H1 (cell line): ENCODE results near the gene CLEC4F. TPM values are rescaled to one million over a fixed set of nuclear protein-coding genes. Genes with fewer than 3 reads are reported as not detected.

ENCODE experiments used
- CTCF ChIA-PET: fragments of 300-600 bp; sonication (Branson Sonifier 250); formaldehyde crosslinking; loops from one replicate; lab custom pipeline; 2021; ENCODE audit not compliant: partially characterized antibody; lab: Charles Lee
- POLR2A ChIA-PET: fragments of 300-600 bp; sonication (Branson Sonifier 250); formaldehyde crosslinking; loops from one replicate; lab custom pipeline; 2021; ENCODE audit warnings: inconsistent platforms; ENCODE audit not compliant: partially characterized antibody; lab: Charles Lee
- DNase-seq, 2 experiments: peaks; one replicate each; pipeline versions ENCODE4 v3.0.0 to v3.0.0-alpha.2; 2010 to 2022; ENCODE audit warnings: low spot score in 2 of 2, low read depth in 1 of 2, mixed read lengths in 1 of 2
- FAIRE-seq: peaks from 2 replicates; lab custom pipeline; 2011; peaks lifted over from hg19 to GRCh38; lab: Jason Lieb, UNC
- H2AFZ ChIP-seq: 2 replicates; pipeline ENCODE4 v1.8.1; 2012; ENCODE audit warnings: low read length, inconsistent platforms
- H2AK5ac ChIP-seq: 2 replicates; pipeline ENCODE4 v1.6.1; 2013; ENCODE audit warnings: low read depth, low read length
- H2BK120ac ChIP-seq: replicated peaks from 2 replicates; pipeline ENCODE3; 2013; ENCODE audit warnings: low read depth, low read length, inconsistent platforms
- H2BK12ac ChIP-seq: 2 replicates; pipeline ENCODE4 v1.6.1; 2013; ENCODE audit warnings: low read depth, low read length
- H2BK15ac ChIP-seq: 2 replicates; pipeline ENCODE4 v1.6.1; 2013; ENCODE audit warnings: low read length
- H2BK20ac ChIP-seq: 2 replicates; pipeline ENCODE4 v1.6.1; 2013; ENCODE audit warnings: low read length
- H2BK5ac ChIP-seq: 2 replicates; pipeline ENCODE4 v1.6.1; 2013; ENCODE audit warnings: low read depth, low read length
- H3K14ac ChIP-seq: 2 replicates; pipeline ENCODE4 v1.6.1; 2013; ENCODE audit warnings: inconsistent platforms; ENCODE audit not compliant: insufficient read length
- H3K18ac ChIP-seq: 2 replicates; pipeline ENCODE4 v1.6.1; 2013; ENCODE audit warnings: low read length; ENCODE audit errors: extremely low read depth
- H3K23ac ChIP-seq: 2 replicates; pipeline ENCODE4 v1.6.1; 2013; ENCODE audit warnings: inconsistent platforms; ENCODE audit not compliant: insufficient read length
- H3K23me2 ChIP-seq: 2 replicates; pipeline ENCODE4 v1.6.1; 2013; ENCODE audit warnings: low read depth, low read length
- H3K27ac ChIP-seq: 2 replicates; pipeline ENCODE4 v1.6.1; 2011; ENCODE audit warnings: low read depth, low read length, inconsistent platforms
- H3K27me3 ChIP-seq, 4 experiments: replicated peaks in 1 of 4; 1 replicate in 1 of 4; 2 replicates in 3 of 4; pipeline versions ENCODE4 v1.6.1 to v1.8.1; 2011 to 2013; ENCODE audit warnings: low read length in 3 of 4, mild to moderate bottlenecking in 3 of 4, inconsistent platforms in 2 of 4, mixed read lengths in 2 of 4, moderate library complexity in 1 of 4; ENCODE audit not compliant: control insufficient read depth in 3 of 4, insufficient read depth in 3 of 4; ENCODE audit errors: extremely low read depth in 1 of 4
- H3K36me3 ChIP-seq, 4 experiments: 2 replicates each; pipeline versions ENCODE4 v1.6.1 to v1.8.1; 2011 to 2013; ENCODE audit warnings: mild to moderate bottlenecking in 4 of 4, low read length in 3 of 4, moderate library complexity in 2 of 4, control low read depth in 1 of 4, inconsistent platforms in 1 of 4; ENCODE audit not compliant: insufficient read depth in 4 of 4, control insufficient read depth in 2 of 4
- H3K4ac ChIP-seq: replicated peaks from 2 replicates; pipeline ENCODE3; 2013; ENCODE audit warnings: low read length, low read depth, mixed read lengths, inconsistent platforms; ENCODE audit not compliant: insufficient read length
- H3K4me1 ChIP-seq, 4 experiments: replicated peaks in 1 of 4; 1 replicate in 1 of 4; 2 replicates in 3 of 4; pipeline versions ENCODE4 v1.6.1 to v1.8.1; 2011 to 2013; ENCODE audit warnings: low read length in 3 of 4, inconsistent platforms in 2 of 4, mixed read lengths in 1 of 4; ENCODE audit not compliant: insufficient read depth in 4 of 4, control insufficient read depth in 3 of 4
- H3K4me2 ChIP-seq, 2 experiments: 2 replicates each; pipeline versions ENCODE4 v1.6.1 to v1.8.1; 2011 to 2013; ENCODE audit warnings: low read depth in 2 of 2, low read length in 2 of 2, control low read depth in 1 of 2, inconsistent platforms in 1 of 2, mild to moderate bottlenecking in 1 of 2; ENCODE audit not compliant: insufficient read depth in 1 of 2
- H3K4me3 ChIP-seq, 4 experiments: fragments of 200-600, 300-600 bp in 1 of 4; sonication (generic), shearing (Covaris generic), sonication (Bioruptor Twin) in 1 of 4; 2 replicates each; pipeline versions ENCODE4 v1.5.1 to v1.8.1; 2011 to 2016; ENCODE audit warnings: low read length in 4 of 4, low read depth in 3 of 4, control low read depth in 2 of 4, inconsistent platforms in 2 of 4, mild to moderate bottlenecking in 2 of 4, mixed read lengths in 1 of 4, moderate library complexity in 1 of 4; ENCODE audit not compliant: insufficient read depth in 2 of 4; ENCODE audit errors: extremely low read depth in 1 of 4
- H3K56ac ChIP-seq: replicated peaks from 2 replicates; pipeline ENCODE3; 2013; ENCODE audit warnings: low read depth, mild to moderate bottlenecking, mixed read lengths, low read length, inconsistent platforms; ENCODE audit not compliant: insufficient read length
- H3K79me1 ChIP-seq: 2 replicates; pipeline ENCODE4 v1.6.1; 2013; ENCODE audit warnings: low read depth, low read length, control low read depth
- H3K79me2 ChIP-seq, 2 experiments: 2 replicates each; pipeline versions ENCODE4 v1.6.1 to v1.8.1; 2012 to 2013; ENCODE audit warnings: low read length in 2 of 2, mild to moderate bottlenecking in 2 of 2, inconsistent platforms in 1 of 2; ENCODE audit not compliant: insufficient read depth in 2 of 2, control insufficient read depth in 1 of 2
- H3K9ac ChIP-seq, 4 experiments: replicated peaks in 1 of 4; 1 replicate in 1 of 4; 2 replicates in 3 of 4; pipeline versions ENCODE4 v1.6.1 to v1.8.1; 2011 to 2013; ENCODE audit warnings: low read depth in 3 of 4, low read length in 3 of 4, control low read depth in 2 of 4, mild to moderate bottlenecking in 2 of 4, moderate library complexity in 2 of 4, inconsistent platforms in 1 of 4; ENCODE audit errors: extremely low read depth in 1 of 4
- H3K9me3 ChIP-seq, 2 experiments: 2 replicates each; pipeline versions ENCODE4 v1.6.1 to v1.8.1; 2012 to 2013; ENCODE audit warnings: mild to moderate bottlenecking in 2 of 2, moderate library complexity in 2 of 2, control low read depth in 1 of 2, inconsistent platforms in 1 of 2, low read depth in 1 of 2, low read length in 1 of 2, mixed read lengths in 1 of 2; ENCODE audit not compliant: insufficient read depth in 2 of 2
- H4K20me1 ChIP-seq, 2 experiments: replicated peaks in 1 of 2; 2 replicates each; pipeline versions ENCODE3 to v1.8.1; 2011 to 2013; ENCODE audit warnings: inconsistent platforms in 2 of 2, low read length in 2 of 2, mild to moderate bottlenecking in 1 of 2; ENCODE audit not compliant: insufficient read depth in 2 of 2, control insufficient read depth in 1 of 2
- H4K5ac ChIP-seq: 2 replicates; pipeline ENCODE4 v1.6.1; 2013; ENCODE audit warnings: low read length, low read depth, mixed read lengths, inconsistent platforms; ENCODE audit not compliant: insufficient read length
- H4K8ac ChIP-seq: 2 replicates; pipeline ENCODE4 v1.8.0; 2013; ENCODE audit warnings: mild to moderate bottlenecking, moderate library complexity, low read length, inconsistent platforms; ENCODE audit not compliant: insufficient read depth; ENCODE audit errors: extremely low read depth
- H4K91ac ChIP-seq: replicated peaks from 2 replicates; pipeline ENCODE3; 2013; ENCODE audit warnings: low read length, mixed read lengths, inconsistent platforms; ENCODE audit not compliant: insufficient read length
- CEBPB ChIP-seq: IDR thresholded peaks from 2 replicates; pipeline ENCODE4 v1.6.1; 2012; ENCODE audit warnings: low read depth, low read length
- CREB1 ChIP-seq: IDR thresholded peaks from 2 replicates; pipeline ENCODE4 v1.6.1; 2012; ENCODE audit warnings: inconsistent platforms
- EGR1 ChIP-seq: IDR thresholded peaks from 2 replicates; pipeline ENCODE4 v1.6.1; 2011; ENCODE audit warnings: low read depth, low read length, borderline replicate concordance
- EZH2 ChIP-seq: fragments of 200-600 bp; sonication (generic); IDR thresholded peaks from 2 replicates; pipeline ENCODE4 v1.7.1; 2012; ENCODE audit warnings: low read depth, mild to moderate bottlenecking, moderate library complexity, low read length, inconsistent platforms; ENCODE audit not compliant: severe bottlenecking
- FOSL1 ChIP-seq: IDR thresholded peaks from 2 replicates; pipeline ENCODE4 v1.6.1; 2011; ENCODE audit warnings: mild to moderate bottlenecking, low read depth, low read length, moderate library complexity; ENCODE audit not compliant: insufficient read depth
- MAFK ChIP-seq: IDR thresholded peaks from 2 replicates; pipeline ENCODE4 v1.6.1; 2012; ENCODE audit warnings: low read depth, mild to moderate bottlenecking, improper control_type of control experiment, low read length
- NANOG ChIP-seq: IDR thresholded peaks from 2 replicates; pipeline ENCODE4 v1.6.1; 2011; ENCODE audit warnings: low read length, low read depth, mild to moderate bottlenecking, inconsistent platforms; ENCODE audit not compliant: insufficient read depth, poor library complexity, severe bottlenecking
- POLR2AphosphoS5 ChIP-seq: IDR thresholded peaks from 2 replicates; pipeline ENCODE4 v1.6.1; 2011; ENCODE audit warnings: low read depth, low read length
- SAP30 ChIP-seq: fragments of 300-600 bp; sonication (generic); IDR thresholded peaks from 2 replicates; pipeline ENCODE4 v1.7.1; 2012; ENCODE audit warnings: low read length, moderate library complexity, mild to moderate bottlenecking, inconsistent platforms; ENCODE audit not compliant: insufficient read depth, insufficient replicate concordance
- SIRT6 ChIP-seq: IDR thresholded peaks from one replicate; pipeline ENCODE4 v1.7.1; 2012; ENCODE audit warnings: low read length, inconsistent platforms
- SP2 ChIP-seq: IDR thresholded peaks from 2 replicates; pipeline ENCODE4 v1.6.1; 2012; ENCODE audit warnings: mild to moderate bottlenecking, low read length, inconsistent platforms
- SUZ12 ChIP-seq: fragments of 200-600 bp; sonication (generic); IDR thresholded peaks from 2 replicates; pipeline ENCODE4 v1.6.1; 2012; ENCODE audit warnings: mild to moderate bottlenecking, inconsistent platforms, low read length, moderate library complexity, mixed read lengths
- TAF1 ChIP-seq: IDR thresholded peaks from 2 replicates; pipeline ENCODE4 v1.6.1; 2011; ENCODE audit warnings: mild to moderate bottlenecking, low read depth, low read length
- TBP ChIP-seq: IDR thresholded peaks from 2 replicates; pipeline ENCODE4 v1.6.1; 2011; ENCODE audit warnings: low read depth, low read length, improper control_type of control experiment
- YY1 ChIP-seq: IDR thresholded peaks from 2 replicates; pipeline ENCODE4 v1.6.1; 2011; ENCODE audit warnings: low read depth, mild to moderate bottlenecking, low read length
- ZNF274 ChIP-seq: IDR thresholded peaks from 2 replicates; pipeline ENCODE4 v1.7.0; 2012; ENCODE audit warnings: low read length, borderline replicate concordance; ENCODE audit errors: extremely low read depth
- WGBS, 2 experiments: shearing (Covaris generic) in 1 of 2; methylation state at CpG; one replicate each; pipeline versions ENCODE4 v1.1.6 to v1.1.7; 2013 to 2015; ENCODE audit warnings: low lambda C conversion rate in 2 of 2, mixed read lengths in 2 of 2, inconsistent platforms in 1 of 2, low coverage in 1 of 2, missing lambda C conversion rate in 1 of 2; ENCODE audit not compliant: insufficient replicate concordance in 2 of 2, insufficient coverage in 1 of 2, insufficient read length in 1 of 2; ENCODE audit errors: extremely low coverage in 1 of 2, missing lambda C conversion rate in 1 of 2; 5-methylcytosine and 5-hydroxymethylcytosine counted together
- polyA plus RNA-seq, 7 experiments: library from polyadenylated mRNA; depleted of rRNA in 3 of 7; stranded (reverse) in 5 of 7; unstranded in 2 of 7; fragments of >200 nt in 5 of 7; fragments of 200-250 nt in 2 of 7; gene quantifications; 1 replicate in 5 of 7; 2 replicates in 1 of 7; 4 replicates in 1 of 7; pipeline versions ENCODE4 v1.2.1 to v1.2.3, GENCODE V29; 2011 to 2013; ENCODE audit warnings: missing spikeins in 2 of 7, mixed read lengths in 2 of 7
- total RNA-seq: library from RNA; stranded (reverse); fragmentation: NEBNext Ultra II Directional; extraction: Animal tissue kit (Norgen Biotek cat#: 25700); gene quantifications from 2 replicates; pipeline ENCODE4 v1.2.1, GENCODE V29; 2021

The CLEC4F gene
- total and polyA plus RNA-seq, 2 of the 8 experiments (the other 6 are each of a cell fraction or from before 2014, with no cell fraction given), result not detected

- Histone ChIP-seq H3K23ac (no peak overlapping the region), H3K4me1 (no peaks in the 10 kb centered on the region), H3K4me3 (no peak overlapping the region), H3K9me3 (no peaks in the 10 kb centered on the region), H3K4me2 (no peak overlapping the region), H4K8ac (no peak overlapping the region), H2AK5ac (no peak overlapping the region), H3K14ac (no peak overlapping the region), H3K79me1 (no peaks in the 10 kb centered on the region), H3K56ac (no peak overlapping the region), H3K27ac (no peak overlapping the region), H2BK12ac (no peak overlapping the region), H3K18ac (no peak overlapping the region), H3K79me2 (no peaks in the 10 kb centered on the region), H2AFZ (no peak overlapping the region), H2BK20ac (no peak overlapping the region), H4K20me1 (no peaks in the 10 kb centered on the region), H3K27me3 (no peaks in the 10 kb centered on the region), H4K91ac (no peak overlapping the region), H3K4ac (no peak overlapping the region), H3K36me3 (no peaks in the 10 kb centered on the region), H4K5ac (no peak overlapping the region), H3K23me2 (no peaks in the 10 kb centered on the region), H2BK15ac (no peak overlapping the region), H2BK5ac (no peak overlapping the region), H2BK120ac (no peak overlapping the region), H3K9ac (no peak overlapping the region)
- no peak for FAIRE-seq
- TF ChIP-seq ZNF274 (no peak), TAF1 (no peak), NANOG (no peak), TBP (no peak), YY1 (no peak), SAP30 (no peak), POLR2AphosphoS5 (no peak), SUZ12 (no peak), EGR1 (no peak), CREB1 (no peak), CEBPB (no peak), SIRT6 (no peak), SP2 (no peak), FOSL1 (no peak), MAFK (no peak), EZH2 (no peak)
- POLR2A ChIA-PET, result no interaction called here
- CTCF ChIA-PET, result interaction anchor here (0.9 to 1.9 kb wide), 9 partner anchors 10 to 194 kb away, joined by 3 to 8 read pairs (median 4); no protein-coding TSS in a partner anchor
- DNase-seq, result no peak
- 88% methylated on average over 4 of the region's 4 CpGs; no CpG with 5 or more reads in 1 of the 2 experiments for WGBS, 2 experiments
These were observed 31.3 kb upstream of the CLEC4F start for GRCh38 chr2:70851704-70852103.
